ENCODE measurements around the gene RHBDF1.
A peak's percentile ranks its signal among the peaks of the same experiment; 100 is the strongest.

Gene RHBDF1

DNA sequence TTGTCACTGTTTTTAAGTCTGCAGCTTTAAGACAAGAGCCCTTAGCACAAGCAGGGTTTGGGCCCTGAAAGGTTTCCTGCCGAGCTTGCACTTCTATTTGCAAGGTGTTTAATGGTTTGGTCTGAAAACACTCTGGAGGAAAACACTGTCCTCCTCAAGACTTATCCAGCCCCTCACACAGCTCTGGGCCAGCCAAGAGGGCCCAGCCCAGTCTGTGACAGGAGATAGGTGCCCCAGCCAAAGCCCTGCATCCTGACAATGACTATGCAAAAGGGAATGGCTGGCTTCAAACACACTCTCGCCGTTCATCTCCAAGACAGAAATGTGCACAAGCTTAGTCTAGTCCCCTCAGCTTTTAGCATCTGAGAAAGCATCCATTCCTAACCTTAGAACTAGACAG, 32.5 kb upstream of the RHBDF1 start:
- no peak for TF ChIP-seq CTCF (conservative IDR thresholded peaks at IDR 0.05; ENCODE audit: low read depth, low read length)
- H3K4me3 ChIP-seq (ENCODE audit: low read depth, low read length), result no peak overlapping the region
- DNase-seq (ENCODE audit: low read depth), result no peak

DNA sequence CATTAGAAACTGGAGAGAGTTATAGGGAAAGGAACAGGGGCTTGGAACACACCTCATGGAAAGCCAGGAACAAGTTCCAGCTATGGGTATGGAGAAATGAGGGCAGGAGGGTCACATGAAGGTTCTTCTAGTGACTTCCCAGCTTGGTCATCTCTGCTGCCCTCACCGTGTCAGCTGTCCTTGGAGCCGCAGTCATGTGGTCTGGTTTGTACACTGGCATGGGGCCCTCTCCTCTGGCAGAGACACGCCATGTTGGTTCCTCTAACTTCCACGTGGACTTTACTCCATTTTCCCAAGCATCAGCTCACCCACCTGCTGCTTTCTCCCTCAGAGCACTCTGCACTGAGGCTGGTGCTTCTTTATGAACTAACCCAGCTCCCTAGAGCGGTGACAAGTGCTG, 31.9 kb upstream of the RHBDF1 start:
- no peak for DNase-seq (ENCODE audit: low read depth)
- no peak for TF ChIP-seq CTCF (conservative IDR thresholded peaks at IDR 0.05; ENCODE audit: low read depth, low read length)
- no peak overlapping the region for H3K4me3 ChIP-seq (ENCODE audit: low read depth, low read length)

DNA sequence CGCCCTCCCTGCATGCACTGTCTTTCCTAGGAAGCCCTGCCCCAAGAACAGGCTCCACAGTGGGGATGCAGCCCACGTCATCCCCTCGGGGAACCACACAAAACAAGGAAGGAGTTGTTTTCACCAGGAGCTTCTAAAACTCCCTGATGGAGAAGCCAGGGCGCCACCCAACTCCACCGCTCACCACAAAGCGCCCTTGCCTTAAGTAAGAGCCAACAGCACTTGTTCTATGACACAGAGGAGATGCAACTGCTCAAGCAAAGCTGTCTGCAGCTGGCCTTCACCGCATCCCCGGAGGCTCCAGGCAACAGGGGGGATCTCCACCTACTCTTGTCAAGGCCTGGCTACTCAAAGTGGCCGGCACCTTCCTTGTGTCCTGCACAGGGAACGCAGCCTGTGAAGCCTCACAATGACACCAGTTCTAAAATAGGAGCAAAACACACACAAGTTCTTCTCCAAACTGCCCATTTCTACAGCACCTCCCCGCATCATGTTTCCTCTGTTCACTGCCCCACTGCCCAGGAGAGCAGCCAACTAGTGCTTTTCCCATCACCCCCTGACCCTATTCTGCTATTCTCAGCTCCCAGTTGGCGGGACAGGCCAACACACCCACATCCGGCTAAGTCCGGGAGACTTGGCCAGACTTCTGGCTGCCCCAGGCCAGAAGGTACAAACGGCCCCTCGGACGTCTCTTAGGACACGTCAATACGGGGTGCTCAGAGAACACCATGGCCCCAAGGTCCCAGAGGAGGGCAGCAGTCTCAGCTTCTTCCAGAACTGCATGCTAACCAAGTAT, 29.8 kb upstream of the RHBDF1 start:
- TF ChIP-seq CTCF (conservative IDR thresholded peaks at IDR 0.05; ENCODE audit: low read depth, low read length), result no peak
- peak; percentile 69 for DNase-seq (ENCODE audit: low read depth)

DNA sequence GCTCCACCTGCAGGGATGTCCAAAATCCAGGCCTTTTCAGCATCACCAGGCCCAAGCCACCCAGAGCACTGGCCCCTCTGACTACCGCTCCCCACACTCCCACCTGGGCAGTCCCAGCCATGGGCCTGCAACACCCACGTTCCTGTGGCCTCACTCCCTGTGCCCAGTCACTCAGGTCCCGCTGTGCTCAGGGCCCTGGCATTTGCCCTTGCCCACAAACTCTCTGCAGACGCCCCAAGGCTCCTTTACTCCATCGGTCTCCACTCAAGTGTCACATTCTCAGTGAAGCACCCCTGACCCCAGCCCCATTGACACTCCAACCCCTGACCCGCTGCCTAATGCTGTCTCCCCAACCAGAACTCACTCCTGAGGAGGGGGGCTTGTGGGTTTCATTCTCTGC, 29.2 kb upstream of the RHBDF1 start:
- DNase-seq (ENCODE audit: low read depth), result no peak
- TF ChIP-seq CTCF (conservative IDR thresholded peaks at IDR 0.05; ENCODE audit: low read depth, low read length), result no peak
- H3K4me3 ChIP-seq (ENCODE audit: low read depth, low read length), result no peak overlapping the region

More for the DNA sequence above, 29.8 kb upstream of the RHBDF1 start:
- no peak overlapping the region for H3K4me3 ChIP-seq (ENCODE audit: low read depth, low read length)

- no peak overlapping the region for H3K4me3 ChIP-seq (ENCODE audit: low read depth, low read length)
- no peak for DNase-seq (ENCODE audit: low read depth)
- no peak for TF ChIP-seq CTCF (conservative IDR thresholded peaks at IDR 0.05; ENCODE audit: low read depth, low read length)
Measured at GRCh38 chr16:100989-101388, 28.6 kb upstream of the RHBDF1 start.

DNA sequence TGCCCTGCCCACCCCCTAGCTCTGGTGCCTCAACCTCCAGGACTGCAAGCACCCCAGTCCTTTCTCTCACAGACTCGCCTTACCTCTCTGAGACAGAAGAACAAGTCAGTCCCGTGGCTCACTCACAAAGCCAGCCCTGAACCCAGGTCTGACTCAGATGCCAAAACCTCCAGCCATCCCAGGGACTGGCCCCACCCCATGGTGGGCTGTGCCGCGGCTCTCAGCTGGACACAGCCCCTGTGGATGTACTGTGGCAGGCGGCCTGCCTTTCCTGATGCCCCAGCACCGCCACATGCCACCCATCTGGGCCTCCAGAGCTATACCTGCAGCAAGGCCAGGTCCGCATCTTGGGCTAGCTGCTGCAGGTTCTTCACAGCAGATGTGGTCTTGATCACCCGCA, 25.4 kb upstream of the RHBDF1 start:
- H3K4me3 ChIP-seq (ENCODE audit: low read depth, low read length), result no peak overlapping the region
- DNase-seq (ENCODE audit: low read depth), result peak; percentile 43
- TF ChIP-seq CTCF (conservative IDR thresholded peaks at IDR 0.05; ENCODE audit: low read depth, low read length), result no peak

DNA sequence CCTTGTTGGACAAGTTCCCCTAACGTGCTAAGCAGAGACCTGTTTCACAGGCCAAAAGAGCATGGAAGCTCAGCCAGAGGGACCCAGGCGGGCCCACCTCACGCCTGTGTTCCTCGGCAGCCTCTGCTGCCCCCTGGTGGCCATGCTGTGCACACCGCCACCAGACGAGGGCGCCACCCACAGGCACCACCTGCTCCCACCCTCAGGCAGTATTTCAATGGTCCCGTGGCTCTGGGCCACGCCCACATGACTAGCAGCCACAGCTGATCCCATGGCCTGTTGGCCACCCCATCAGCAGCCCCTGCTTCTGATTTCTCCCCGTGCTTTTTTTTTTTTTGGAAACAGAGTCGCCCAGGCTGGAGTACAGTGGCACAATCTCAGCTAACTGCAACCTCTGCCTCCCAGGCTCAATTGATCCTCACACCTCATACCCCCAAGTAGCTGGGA, 24.5 kb upstream of the RHBDF1 start:
- TF ChIP-seq CTCF (conservative IDR thresholded peaks at IDR 0.05; ENCODE audit: low read depth, low read length), result peak; percentile 97
- peak; percentile 91 for DNase-seq (ENCODE audit: low read depth)
- H3K4me3 ChIP-seq (ENCODE audit: low read depth, low read length), result no peak overlapping the region
